Ecto neural progenitor cell (in vitro differentiated cells): ENCODE measurements around the gene CCDC91.

Experiments used
- DNase-seq: peaks from one replicate; pipeline ENCODE4 v3.0.0-alpha.2; 2018; ENCODE audit warnings: low spot score

Gene CCDC91

DNA sequence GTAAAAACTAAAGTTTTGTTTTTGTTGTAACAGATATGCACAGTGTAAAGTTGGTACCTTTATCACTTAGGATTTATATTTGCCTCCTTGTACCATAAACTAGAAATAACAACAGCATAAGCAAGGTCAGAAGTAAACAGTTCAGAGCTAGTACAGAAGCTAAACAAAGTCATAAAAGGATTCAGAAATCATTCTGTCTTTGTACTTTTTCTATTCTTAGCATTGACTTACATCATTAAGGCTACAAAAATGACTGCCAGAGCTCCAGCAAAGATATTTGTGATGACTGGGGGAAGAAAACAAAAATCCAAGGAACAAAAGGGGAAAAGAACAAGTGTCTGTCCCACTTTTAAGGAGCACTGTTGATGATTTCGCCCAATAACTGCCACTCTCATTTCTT, 347.2 kb downstream of the CCDC91 start:
- DNase-seq: no peak

GRCh38 chr12:28539691-28540323, 349.6 kb downstream of the CCDC91 start:
- no peak for DNase-seq

DNA sequence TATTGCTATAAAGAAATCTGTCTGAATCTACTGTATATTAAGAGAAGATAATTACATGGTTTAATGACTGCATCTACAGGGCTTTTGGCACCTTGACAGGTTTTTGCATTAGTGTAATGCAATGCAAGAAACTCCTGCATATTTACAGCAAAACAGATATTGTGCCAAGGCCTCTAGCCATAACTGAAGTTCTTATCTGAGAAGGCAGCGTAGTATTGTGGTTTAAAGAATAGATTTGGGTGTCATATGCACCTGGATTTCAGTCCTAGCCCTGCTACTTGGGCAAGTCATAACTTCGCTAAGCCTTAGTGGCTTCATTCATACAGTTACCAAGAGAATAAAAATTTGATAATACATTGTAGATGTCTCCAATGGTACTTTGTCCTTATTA, 350.1 kb downstream of the CCDC91 start:
- DNase-seq: no peak

DNA sequence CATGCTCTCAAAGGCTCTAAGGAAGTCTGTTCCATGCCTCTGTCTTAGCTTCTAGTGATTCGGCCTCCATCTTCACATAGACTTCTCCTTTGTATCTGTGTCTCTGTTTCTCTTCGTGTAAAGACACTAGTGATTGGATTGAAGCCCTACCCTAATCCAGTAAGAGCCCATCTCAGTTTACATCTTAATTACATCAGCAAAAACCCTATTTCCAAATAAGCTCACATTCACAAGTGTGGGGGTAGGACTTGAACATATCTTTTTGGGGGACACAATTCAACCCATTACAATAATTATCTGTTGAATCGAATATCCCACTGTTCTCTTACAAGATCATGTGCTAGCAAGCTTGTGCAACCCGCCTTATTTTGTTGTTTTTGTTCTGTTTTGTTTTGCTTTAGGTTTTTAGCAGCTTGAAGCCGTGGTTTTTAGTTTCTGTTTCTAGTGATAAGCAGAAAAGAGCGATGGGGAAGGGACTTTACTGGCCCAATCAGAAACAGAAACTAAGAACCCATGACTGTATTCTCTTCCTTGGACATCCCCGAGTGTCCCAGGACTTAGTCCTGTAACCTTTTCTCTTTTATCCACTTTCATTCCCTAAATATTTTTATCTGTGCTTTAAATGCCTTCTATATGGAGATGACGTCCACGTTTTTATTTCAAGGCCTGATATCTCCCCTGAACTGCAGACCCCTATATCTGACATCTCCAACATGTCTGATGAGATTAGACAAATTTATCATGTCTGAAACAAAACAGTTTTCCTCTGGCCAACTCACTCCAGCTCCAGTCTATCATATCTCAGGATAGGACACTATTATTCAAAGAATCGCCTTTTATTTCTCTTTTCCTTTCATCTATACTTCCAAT, 353.0 kb downstream of the CCDC91 start:
- DNase-seq: no peak

- no peak for DNase-seq
Observed at GRCh38 chr12:28550757-28551704, 360.8 kb downstream of the CCDC91 start.

DNA sequence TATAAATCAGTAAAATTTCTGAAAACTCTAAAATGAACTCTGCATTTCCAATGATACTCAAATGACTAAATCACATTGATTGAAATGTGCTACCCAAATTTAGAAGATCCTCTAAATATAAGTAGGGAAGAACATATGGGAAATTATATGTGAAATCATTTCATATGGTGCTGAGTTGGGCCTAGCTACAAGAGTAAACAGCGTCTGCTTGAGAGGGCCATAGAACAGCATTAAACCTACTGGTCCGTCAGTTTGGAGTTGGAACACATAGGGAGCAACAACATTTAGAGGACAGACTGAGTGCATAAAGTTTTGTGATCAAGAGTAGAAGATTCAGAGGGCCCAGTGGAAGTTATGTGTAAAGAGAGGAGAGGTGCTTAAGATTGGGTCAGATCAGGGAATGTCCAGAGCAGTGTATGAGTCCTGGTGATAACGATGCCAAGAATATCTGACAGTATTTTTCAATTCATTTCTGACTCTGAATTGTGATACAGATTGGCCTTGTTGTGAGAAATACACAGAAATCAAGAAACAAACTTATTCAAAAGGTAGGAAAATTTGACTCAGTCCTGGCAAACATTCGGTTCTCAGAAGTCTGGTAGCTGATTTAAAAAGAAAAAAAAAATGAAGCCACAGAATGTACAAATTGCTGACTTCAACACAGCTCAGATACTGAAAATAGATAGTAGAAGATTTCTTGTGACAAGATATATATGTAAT, 362.2 kb downstream of the CCDC91 start:
- no peak for DNase-seq

GRCh38 chr12:28555748-28556147, 365.5 kb downstream of the CCDC91 start:
- DNase-seq: no peak

GRCh38 chr12:28558250-28558649, 368.0 kb downstream of the CCDC91 start:
- DNase-seq: no peak

- DNase-seq: no peak
Observed at GRCh38 chr12:28563286-28563685, 373.0 kb downstream of the CCDC91 start.

- no peak for DNase-seq
Observed at GRCh38 chr12:28563936-28564335, 373.7 kb downstream of the CCDC91 start.

DNA sequence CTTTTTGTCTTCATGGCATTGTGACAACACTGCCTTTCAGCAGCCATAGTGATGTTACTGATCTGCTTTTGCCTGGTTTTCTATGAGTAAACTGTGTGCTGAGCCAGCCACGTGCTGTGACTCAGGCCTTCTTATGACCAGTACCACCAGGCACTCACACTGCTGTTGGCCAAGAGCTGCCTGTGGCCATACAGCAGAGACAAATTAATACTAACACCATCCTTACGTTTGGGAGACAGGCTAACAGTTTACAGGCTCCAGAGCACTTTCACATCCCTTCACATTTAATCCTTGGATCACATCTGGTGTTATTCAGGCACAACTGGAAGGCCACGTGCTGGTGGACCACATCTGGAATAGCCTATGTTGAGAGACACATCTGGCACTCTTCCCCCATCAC, 377.9 kb downstream of the CCDC91 start:
- no peak for DNase-seq

- no peak for DNase-seq
Observed at GRCh38 chr12:28568704-28569103, 378.4 kb downstream of the CCDC91 start.

DNA sequence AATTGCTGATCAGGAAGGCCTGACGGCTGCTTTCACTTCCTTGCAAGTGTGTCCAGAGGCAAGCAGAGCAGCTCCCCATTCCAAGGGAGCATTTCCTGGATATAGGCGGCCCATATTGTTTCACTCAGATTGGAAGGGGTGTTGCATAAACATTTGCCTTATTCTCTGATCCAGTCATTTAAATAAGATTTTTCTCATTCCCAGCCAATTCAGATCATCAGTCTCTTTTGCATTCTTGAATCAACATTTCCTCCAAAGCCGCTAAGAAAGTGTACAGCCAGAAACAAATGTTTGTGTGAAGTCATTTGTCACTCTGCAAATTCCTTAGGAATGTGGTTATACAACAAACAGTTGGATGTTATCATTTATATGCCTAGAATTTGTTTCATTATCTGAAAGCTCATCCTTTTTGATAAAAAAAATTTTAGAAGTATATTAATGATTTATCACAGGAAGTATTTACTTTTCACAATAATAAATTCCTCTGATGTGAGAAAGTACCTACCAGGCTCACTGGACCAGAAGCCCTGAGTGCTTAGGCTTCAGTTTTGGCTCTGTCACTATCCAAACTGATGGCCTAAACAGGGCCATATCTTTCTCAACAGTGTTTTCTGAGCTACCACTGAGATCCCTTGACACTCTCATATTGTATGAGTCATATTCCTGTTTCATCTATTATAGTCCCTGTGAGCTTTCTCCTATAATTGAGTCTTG, 379.6 kb downstream of the CCDC91 start:
- no peak for DNase-seq

GRCh38 chr12:28570811-28571210, 380.6 kb downstream of the CCDC91 start:
- no peak for DNase-seq

DNA sequence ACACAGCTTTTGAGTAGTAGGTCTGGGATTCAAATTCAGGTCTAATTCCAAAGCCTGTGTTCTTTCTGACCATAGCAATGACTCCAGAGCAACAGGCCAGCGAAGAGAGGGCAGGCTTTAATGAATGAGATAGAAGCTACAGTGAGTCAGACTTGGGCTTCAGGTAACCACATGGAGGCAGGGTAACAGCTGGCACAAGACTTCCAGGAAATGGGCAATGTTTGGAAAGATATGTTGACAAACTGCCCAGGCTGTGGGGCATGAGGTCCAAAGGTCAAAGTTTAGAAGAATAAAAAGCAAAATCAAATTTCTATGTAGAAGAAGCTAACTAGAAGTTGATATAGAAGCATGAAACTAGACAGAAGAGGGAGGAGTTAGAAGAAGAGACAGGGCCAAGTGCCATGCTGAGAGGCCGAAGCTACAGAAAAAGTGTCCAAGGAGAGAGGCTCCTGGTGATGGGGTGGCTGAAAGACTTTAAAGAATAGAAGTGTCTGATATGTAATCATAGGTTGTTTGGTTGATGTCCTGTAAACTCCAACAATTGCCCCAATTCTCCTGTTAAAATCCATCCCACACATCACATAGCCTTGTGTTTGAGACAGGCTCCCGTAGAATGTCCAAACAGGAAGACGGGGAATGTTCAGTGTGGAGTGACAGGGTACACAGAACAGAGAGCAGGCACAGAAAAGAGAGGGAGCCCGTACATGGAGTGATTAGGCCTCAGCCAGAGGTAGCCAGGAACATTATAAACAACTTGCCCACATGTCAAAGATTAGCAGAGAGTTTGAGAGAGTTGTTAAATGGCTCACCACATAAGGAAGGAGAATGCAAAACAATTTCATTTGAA, 384.7 kb downstream of the CCDC91 start:
- DNase-seq: no peak

- DNase-seq: no peak
Observed at GRCh38 chr12:28575593-28576205, 385.4 kb downstream of the CCDC91 start.

DNA sequence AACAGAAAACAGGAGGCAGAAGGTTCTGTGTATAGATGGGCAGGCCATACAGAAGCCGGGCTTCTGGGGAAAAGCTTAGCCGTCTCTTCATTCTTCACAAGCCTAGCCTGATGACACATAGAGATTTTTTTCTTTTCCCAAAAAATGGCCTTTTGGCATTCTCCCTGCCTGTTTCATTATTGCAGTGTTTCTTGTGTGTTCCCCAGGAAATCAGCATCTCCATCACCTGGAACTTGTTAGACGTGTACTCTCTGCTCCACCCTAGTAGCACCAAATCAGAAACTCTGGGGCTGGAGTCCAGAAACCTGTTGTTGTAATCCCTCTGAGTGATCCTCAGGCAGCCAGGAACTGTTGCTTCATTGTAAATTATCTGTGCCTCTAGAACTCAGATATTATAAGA, 388.1 kb downstream of the CCDC91 start:
- no peak for DNase-seq

GRCh38 chr12:28578833-28579252, 388.6 kb downstream of the CCDC91 start:
- DNase-seq: no peak

GRCh38 chr12:28582672-28583376, 392.6 kb downstream of the CCDC91 start:
- DNase-seq: no peak
